Measurements from ENCODE around the gene FAT2.
A peak's percentile ranks its signal among the peaks of the same experiment; 100 is the strongest.

Gene FAT2

DNA sequence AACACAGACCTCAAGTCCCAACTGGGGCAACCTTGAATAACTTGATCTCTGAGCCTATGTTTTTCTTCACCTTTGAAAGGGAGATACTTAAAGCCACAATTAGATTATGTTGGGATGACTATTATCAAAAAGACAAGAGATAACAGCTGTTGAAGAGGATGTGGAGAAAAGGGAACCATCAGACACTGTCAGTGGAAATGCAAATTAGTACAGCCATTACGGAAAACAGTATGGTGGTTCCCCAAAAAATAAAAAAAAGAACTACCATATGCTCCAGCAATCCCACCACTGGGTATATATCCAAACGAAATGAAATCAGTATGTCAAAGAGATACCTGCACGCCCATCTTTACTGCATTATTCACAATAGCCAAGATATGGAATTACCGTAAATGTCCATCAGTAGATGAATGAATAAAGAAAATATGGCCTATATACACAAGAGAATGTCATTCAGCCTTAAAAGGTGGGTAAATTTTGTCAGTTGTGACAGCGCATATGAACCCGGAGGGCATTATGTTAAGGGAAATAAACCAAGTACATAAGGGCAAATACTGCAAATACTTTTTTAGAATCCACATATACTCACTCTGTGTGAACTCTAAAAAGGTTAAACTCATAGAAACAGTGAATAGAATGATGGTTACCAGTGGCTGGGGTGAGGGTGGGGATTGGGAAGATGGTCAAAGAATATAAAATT, 12.7 kb downstream of the FAT2 start:
- Histone ChIP-seq H3K18ac (ENCODE audit: low read length) (no peak overlapping the region), H3K9ac (ENCODE audit: low read length) (no peak overlapping the region), H3K27me3 (ENCODE audit: insufficient read depth, low read length) (no peaks in the 10 kb centered on the region), H3K27ac (ENCODE audit: low read depth, low read length) (no peak overlapping the region), H3K79me1 (ENCODE audit: low read length) (no peaks in the 10 kb centered on the region), H2AFZ (ENCODE audit: insufficient read depth, low read length, poor library complexity) (no peak overlapping the region), H4K8ac (ENCODE audit: low read depth, low read length) (no peak overlapping the region), H3K14ac (ENCODE audit: low read length) (no peak overlapping the region), H3K9me3 (ENCODE audit: insufficient read depth, low read depth, low read length) (no peaks in the 10 kb centered on the region), H2BK120ac (ENCODE audit: insufficient read depth, low read length, poor library complexity) (no peak overlapping the region), H3K4me2 (ENCODE audit: low read length) (no peak overlapping the region), H3K79me2 (ENCODE audit: control insufficient read depth, insufficient read depth, low read length, poor library complexity) (no peaks in the 10 kb centered on the region), H3K36me3 (ENCODE audit: control insufficient read depth in 1 of 2, insufficient read depth in 2 of 2, low read length in 2 of 2) (no peaks in the 10 kb centered on the region), H3K4me3 (ENCODE audit: low read depth, low read length) (no peak overlapping the region), H3K23ac (ENCODE audit: low read length) (no peak overlapping the region), H2BK5ac (ENCODE audit: low read depth, low read length, poor library complexity) (no peak overlapping the region), H4K12ac (ENCODE audit: low read depth, low read length) (no peak overlapping the region), H2AK5ac (ENCODE audit: low read length) (no peak overlapping the region), H2BK12ac (ENCODE audit: low read length) (no peak overlapping the region), H3K4me1 (ENCODE audit: control insufficient read depth in 1 of 2, insufficient read depth in 2 of 2, low read length in 2 of 2) (peaks cover 5 to 14% of the 10 kb centered on the region in 2 experiments), H3K4ac (ENCODE audit: low read depth, low read length) (no peak overlapping the region), H4K91ac (ENCODE audit: low read depth, low read length) (no peak overlapping the region)
- DNase-seq: peak; percentile 77 to 91
- WGBS (ENCODE audit: extremely low coverage, insufficient coverage, insufficient read length): no CpG with 5 or more reads among the region's 6 CpGs

GRCh38 chr5:151577566-151577965, 13.6 kb downstream of the FAT2 start:
- H3K9me3 ChIP-seq (ENCODE audit: insufficient read depth, low read depth, low read length): no peaks in the 10 kb centered on the region
- H3K27me3 ChIP-seq (ENCODE audit: insufficient read depth, low read length): no peaks in the 10 kb centered on the region
- no peak for DNase-seq
- H3K36me3 ChIP-seq (ENCODE audit: control insufficient read depth in 1 of 2, insufficient read depth in 2 of 2, low read length in 2 of 2): no peaks in the 10 kb centered on the region
- H3K14ac ChIP-seq (ENCODE audit: low read length): no peak overlapping the region
- H4K12ac ChIP-seq (ENCODE audit: low read depth, low read length): no peak overlapping the region
- H2BK12ac ChIP-seq (ENCODE audit: low read length): no peak overlapping the region
- no peak overlapping the region for H3K4ac ChIP-seq (ENCODE audit: low read depth, low read length)
- WGBS (ENCODE audit: extremely low coverage, insufficient coverage, insufficient read length): no CpG with 5 or more reads among the region's 5 CpGs
- H2AK5ac ChIP-seq (ENCODE audit: low read length): no peak overlapping the region
- H2AFZ ChIP-seq (ENCODE audit: insufficient read depth, low read length, poor library complexity): no peak overlapping the region
- no peak overlapping the region for H3K23ac ChIP-seq (ENCODE audit: low read length)
- H2BK5ac ChIP-seq (ENCODE audit: low read depth, low read length, poor library complexity): no peak overlapping the region
- H3K4me2 ChIP-seq (ENCODE audit: low read length): no peak overlapping the region
- no peak overlapping the region for H3K4me3 ChIP-seq (ENCODE audit: low read depth, low read length)
- H3K4me1 ChIP-seq (ENCODE audit: control insufficient read depth in 1 of 2, insufficient read depth in 2 of 2, low read length in 2 of 2): peaks cover 5 to 14% of the 10 kb centered on the region in 2 experiments
- H3K79me2 ChIP-seq (ENCODE audit: control insufficient read depth, insufficient read depth, low read length, poor library complexity): no peaks in the 10 kb centered on the region
- peak overlapping the region; percentile 29 for H4K8ac ChIP-seq (ENCODE audit: low read depth, low read length)
- H3K79me1 ChIP-seq (ENCODE audit: low read length): no peaks in the 10 kb centered on the region
- H3K9ac ChIP-seq (ENCODE audit: low read length): no peak overlapping the region
- H3K27ac ChIP-seq (ENCODE audit: low read depth, low read length): no peak overlapping the region
- no peak overlapping the region for H4K91ac ChIP-seq (ENCODE audit: low read depth, low read length)
- H3K18ac ChIP-seq (ENCODE audit: low read length): no peak overlapping the region
- H2BK120ac ChIP-seq (ENCODE audit: insufficient read depth, low read length, poor library complexity): no peak overlapping the region

- H3K79me2 ChIP-seq (ENCODE audit: control insufficient read depth, insufficient read depth, low read length, poor library complexity): peaks cover 5% of the 10 kb centered on the region
- no peak overlapping the region for H3K4me2 ChIP-seq (ENCODE audit: low read length)
- H3K4me1 ChIP-seq (ENCODE audit: control insufficient read depth in 1 of 2, insufficient read depth in 2 of 2, low read length in 2 of 2): peaks cover 16 to 19% of the 10 kb centered on the region in 2 experiments
- H3K23ac ChIP-seq (ENCODE audit: low read length): no peak overlapping the region
- WGBS (ENCODE audit: extremely low coverage, insufficient coverage, insufficient read length): no CpG with 5 or more reads among the region's 1 CpG
- no peak overlapping the region for H3K27ac ChIP-seq (ENCODE audit: low read depth, low read length)
- H2BK120ac ChIP-seq (ENCODE audit: insufficient read depth, low read length, poor library complexity): no peak overlapping the region
- H3K18ac ChIP-seq (ENCODE audit: low read length): no peak overlapping the region
- H4K91ac ChIP-seq (ENCODE audit: low read depth, low read length): no peak overlapping the region
- H2BK12ac ChIP-seq (ENCODE audit: low read length): no peak overlapping the region
- no peak overlapping the region for H3K4me3 ChIP-seq (ENCODE audit: low read depth, low read length)
- no peaks in the 10 kb centered on the region for H3K27me3 ChIP-seq (ENCODE audit: insufficient read depth, low read length)
- no peaks in the 10 kb centered on the region for H3K36me3 ChIP-seq (ENCODE audit: control insufficient read depth in 1 of 2, insufficient read depth in 2 of 2, low read length in 2 of 2)
- no peak overlapping the region for H2AFZ ChIP-seq (ENCODE audit: insufficient read depth, low read length, poor library complexity)
- no peaks in the 10 kb centered on the region for H3K9me3 ChIP-seq (ENCODE audit: insufficient read depth, low read depth, low read length)
- H2AK5ac ChIP-seq (ENCODE audit: low read length): no peak overlapping the region
- no peak overlapping the region for H4K8ac ChIP-seq (ENCODE audit: low read depth, low read length)
- H3K14ac ChIP-seq (ENCODE audit: low read length): no peak overlapping the region
- H3K9ac ChIP-seq (ENCODE audit: low read length): no peak overlapping the region
- H3K4ac ChIP-seq (ENCODE audit: low read depth, low read length): no peak overlapping the region
- peaks cover 14% of the 10 kb centered on the region for H3K79me1 ChIP-seq (ENCODE audit: low read length)
- DNase-seq: no peak
- no peak overlapping the region for H4K12ac ChIP-seq (ENCODE audit: low read depth, low read length)
- no peak overlapping the region for H2BK5ac ChIP-seq (ENCODE audit: low read depth, low read length, poor library complexity)
Observed at GRCh38 chr5:151574444-151574996, 16.6 kb downstream of the FAT2 start.

DNA sequence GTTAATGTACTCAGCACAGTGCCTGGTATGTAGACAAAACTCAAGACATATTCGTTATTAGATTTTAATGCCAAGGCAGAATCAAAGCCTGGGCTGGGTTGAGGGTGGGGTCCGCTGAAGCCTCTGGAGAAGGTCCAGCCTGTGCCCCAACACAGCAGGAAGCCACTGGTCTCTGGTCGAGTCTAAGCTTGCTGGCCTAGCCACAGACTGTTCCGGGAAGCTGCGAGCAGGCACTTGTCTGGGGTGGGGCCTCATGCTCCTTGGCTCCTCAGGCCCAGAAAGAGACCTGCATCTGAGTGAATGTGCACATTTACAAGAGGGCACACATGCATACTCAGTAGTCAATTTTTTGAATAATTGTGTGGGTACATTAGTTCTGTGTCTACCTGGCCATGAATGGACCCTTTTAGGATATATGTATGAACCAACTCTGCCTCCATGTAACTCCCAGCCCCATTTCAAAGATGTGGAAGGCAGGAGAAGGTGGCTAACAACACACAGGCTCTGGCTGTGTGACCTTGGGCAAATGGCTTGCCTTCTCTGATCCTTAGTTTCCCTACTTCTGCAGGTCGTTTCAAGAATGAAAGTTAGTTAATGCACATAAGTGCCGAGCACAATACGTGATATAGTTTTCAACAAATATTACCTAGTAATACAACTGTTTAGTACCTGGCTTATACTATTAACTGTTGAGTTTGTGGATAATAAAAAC, 18.3 kb downstream of the FAT2 start:
- Histone ChIP-seq H3K18ac (ENCODE audit: low read length) (no peak overlapping the region), H2BK120ac (ENCODE audit: insufficient read depth, low read length, poor library complexity) (no peak overlapping the region), H3K4ac (ENCODE audit: low read depth, low read length) (no peak overlapping the region), H3K9me3 (ENCODE audit: insufficient read depth, low read depth, low read length) (no peaks in the 10 kb centered on the region), H2AFZ (ENCODE audit: insufficient read depth, low read length, poor library complexity) (no peak overlapping the region), H2AK5ac (ENCODE audit: low read length) (no peak overlapping the region), H4K12ac (ENCODE audit: low read depth, low read length) (no peak overlapping the region), H3K36me3 (ENCODE audit: control insufficient read depth in 1 of 2, insufficient read depth in 2 of 2, low read length in 2 of 2) (no peaks in the 10 kb centered on the region), H3K27me3 (ENCODE audit: insufficient read depth, low read length) (no peaks in the 10 kb centered on the region), H2BK12ac (ENCODE audit: low read length) (peak overlapping the region; percentile 25), H4K8ac (ENCODE audit: low read depth, low read length) (no peak overlapping the region), H3K4me1 (ENCODE audit: control insufficient read depth in 1 of 2, insufficient read depth in 2 of 2, low read length in 2 of 2) (peaks cover 17 to 19% of the 10 kb centered on the region in 2 experiments), H3K9ac (ENCODE audit: low read length) (no peak overlapping the region), H3K4me2 (ENCODE audit: low read length) (no peak overlapping the region), H3K4me3 (ENCODE audit: low read depth, low read length) (no peak overlapping the region), H2BK5ac (ENCODE audit: low read depth, low read length, poor library complexity) (no peak overlapping the region), H3K79me2 (ENCODE audit: control insufficient read depth, insufficient read depth, low read length, poor library complexity) (peaks cover 5% of the 10 kb centered on the region), H3K23ac (ENCODE audit: low read length) (no peak overlapping the region), H3K79me1 (ENCODE audit: low read length) (peaks cover 22% of the 10 kb centered on the region), H3K14ac (ENCODE audit: low read length) (no peak overlapping the region), H4K91ac (ENCODE audit: low read depth, low read length) (no peak overlapping the region), H3K27ac (ENCODE audit: low read depth, low read length) (no peak overlapping the region)
- no peak for DNase-seq
- no CpG with 5 or more reads among the region's 8 CpGs for WGBS (ENCODE audit: extremely low coverage, insufficient coverage, insufficient read length)

Measured in trophoblast cell (in vitro differentiated cells and primary cell).